Gastroesophageal sphincter (tissue), 4 donors: ENCODE measurements around the gene SLC16A10. TPM values are rescaled to one million over a fixed set of nuclear protein-coding genes. Genes with fewer than 3 reads are reported as not detected.
"Not testable (repeated sequence)": the region's sequence is repeated elsewhere in the genome, so short reads cannot be mapped to it uniquely, and the experiment has no call there.

Experiments used
- ATAC-seq: fragments of 150-250 bp; one replicate; pipeline ENCODE4 v1.9.1; 2016; ENCODE audit warnings: mild to moderate bottlenecking, moderate library complexity
- H3K27ac ChIP-seq, 4 donors: fragments of 200-600 bp; sonication (generic) in 3 of 4; 1 replicate in 3 of 4; 2 replicates in 1 of 4; pipeline ENCODE4 v1.5.1; 2016 to 2019
- H3K27me3 ChIP-seq: fragments of 200-600 bp; sonication (generic); one replicate; pipeline ENCODE4 v1.5.1; 2019
- H3K36me3 ChIP-seq, 2 donors: fragments of 200-600 bp; sonication (generic); one replicate each; pipeline ENCODE4 v1.5.1; 2019; ENCODE audit warnings: control low read depth in 1 of 2
- H3K4me1 ChIP-seq, 3 donors: fragments of 200-600 bp; sonication (generic); 1 replicate in 2 of 3; 2 replicates in 1 of 3; pipeline ENCODE4 v1.5.1; 2016 to 2019; ENCODE audit warnings: control low read depth in 2 of 3
- H3K4me3 ChIP-seq, 2 donors: fragments of 200-600 bp; sonication (generic); one replicate each; pipeline ENCODE4 v1.5.1; 2019; ENCODE audit warnings: mild to moderate bottlenecking in 1 of 2, moderate library complexity in 1 of 2
- H3K9me3 ChIP-seq, 3 donors: fragments of 200-600 bp; sonication (generic); one replicate each; pipeline ENCODE4 v1.5.1; 2017 to 2019; ENCODE audit warnings: control low read depth in 2 of 3
- EP300 ChIP-seq: sonication (generic); formaldehyde crosslinking; IDR thresholded peaks from one replicate; pipeline ENCODE4 v1.6.1; 2017; ENCODE audit warnings: antibody characterized with exemption, mild to moderate bottlenecking
- POLR2A ChIP-seq, 2 donors: fragments of 450-650 bp; IDR thresholded peaks; one replicate each; pipeline ENCODE4 v1.6.1; 2017; ENCODE audit warnings: antibody characterized with exemption in 2 of 2, mild to moderate bottlenecking in 2 of 2, moderate library complexity in 1 of 2
- POLR2AphosphoS5 ChIP-seq: sonication (generic); formaldehyde crosslinking; IDR thresholded peaks from one replicate; pipeline ENCODE4 v1.6.1; 2017; ENCODE audit warnings: antibody characterized with exemption
- WGBS, 2 donors: methylation state at CpG; one replicate each; pipeline ENCODE4 v1.1.5; 2018; ENCODE audit warnings: low coverage in 1 of 2; 5-methylcytosine and 5-hydroxymethylcytosine counted together
- total RNA-seq, 4 donors: library from RNA; depleted of rRNA; stranded (reverse); fragments of >200 nt; gene quantifications; one replicate each; pipeline ENCODE4 v1.1.0, GENCODE V29; 2016
- TF ChIP-seq, protein P1 (sequence below), 4 experiments: fragments of 200-600 bp in 2 of 4; fragments of 450-650 bp in 2 of 4; sonication (generic) in 1 of 4; IDR thresholded peaks; one replicate each; pipeline ENCODE4 v1.5.1; 2017 to 2019; ENCODE audit warnings: antibody characterized with exemption in 4 of 4, mild to moderate bottlenecking in 2 of 4, moderate library complexity in 2 of 4

SLC16A10 gene
- total RNA-seq, 4 donors from 2014 or later: 0.32 to 4.7 (median 0.93) TPM

DNA sequence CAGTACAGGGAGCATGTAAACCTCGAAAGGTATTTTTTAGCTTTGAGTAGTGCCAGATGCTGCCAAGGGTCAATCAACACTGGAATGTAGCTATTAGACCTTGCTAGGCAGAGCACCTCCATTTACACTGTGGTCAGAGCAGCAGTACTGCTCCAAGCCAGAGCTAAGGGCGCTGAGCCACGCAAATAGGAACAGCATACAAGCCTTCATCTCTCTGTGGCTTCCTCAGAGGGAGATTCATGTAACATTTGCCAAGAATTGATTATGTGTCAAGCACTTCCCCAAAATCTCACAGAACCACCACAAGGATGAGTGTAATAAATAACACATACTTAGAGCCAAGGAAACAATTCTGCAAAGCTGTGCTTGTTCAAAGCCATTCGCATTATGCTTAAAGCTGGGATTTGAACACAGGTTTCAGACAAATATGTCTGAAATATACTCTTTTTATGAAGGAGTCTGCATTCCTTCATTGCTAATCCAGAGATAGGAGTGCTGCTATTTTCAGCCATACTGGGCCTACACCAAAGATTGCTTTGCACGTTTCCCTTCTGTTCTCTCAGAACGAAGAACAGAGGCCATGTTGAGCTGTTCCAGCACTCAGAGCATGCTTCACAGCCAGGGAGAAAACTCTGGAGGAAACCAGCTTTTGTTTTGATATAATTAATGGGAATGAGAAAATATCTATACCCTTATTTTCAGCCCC is 97.7 kb downstream of the SLC16A10 start:
- no peak for ATAC-seq
- TF ChIP-seq, protein P1, sequence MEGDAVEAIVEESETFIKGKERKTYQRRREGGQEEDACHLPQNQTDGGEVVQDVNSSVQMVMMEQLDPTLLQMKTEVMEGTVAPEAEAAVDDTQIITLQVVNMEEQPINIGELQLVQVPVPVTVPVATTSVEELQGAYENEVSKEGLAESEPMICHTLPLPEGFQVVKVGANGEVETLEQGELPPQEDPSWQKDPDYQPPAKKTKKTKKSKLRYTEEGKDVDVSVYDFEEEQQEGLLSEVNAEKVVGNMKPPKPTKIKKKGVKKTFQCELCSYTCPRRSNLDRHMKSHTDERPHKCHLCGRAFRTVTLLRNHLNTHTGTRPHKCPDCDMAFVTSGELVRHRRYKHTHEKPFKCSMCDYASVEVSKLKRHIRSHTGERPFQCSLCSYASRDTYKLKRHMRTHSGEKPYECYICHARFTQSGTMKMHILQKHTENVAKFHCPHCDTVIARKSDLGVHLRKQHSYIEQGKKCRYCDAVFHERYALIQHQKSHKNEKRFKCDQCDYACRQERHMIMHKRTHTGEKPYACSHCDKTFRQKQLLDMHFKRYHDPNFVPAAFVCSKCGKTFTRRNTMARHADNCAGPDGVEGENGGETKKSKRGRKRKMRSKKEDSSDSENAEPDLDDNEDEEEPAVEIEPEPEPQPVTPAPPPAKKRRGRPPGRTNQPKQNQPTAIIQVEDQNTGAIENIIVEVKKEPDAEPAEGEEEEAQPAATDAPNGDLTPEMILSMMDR (IDR thresholded peaks at IDR 0.05): no peak
- TF ChIP-seq POLR2AphosphoS5: no peak
- no peak for TF ChIP-seq EP300
- no peak for TF ChIP-seq POLR2A (IDR thresholded peaks at IDR 0.05)
- 38 to 87% methylated on average over 3 to 4 of the region's 6 CpGs for WGBS, 2 donors

DNA sequence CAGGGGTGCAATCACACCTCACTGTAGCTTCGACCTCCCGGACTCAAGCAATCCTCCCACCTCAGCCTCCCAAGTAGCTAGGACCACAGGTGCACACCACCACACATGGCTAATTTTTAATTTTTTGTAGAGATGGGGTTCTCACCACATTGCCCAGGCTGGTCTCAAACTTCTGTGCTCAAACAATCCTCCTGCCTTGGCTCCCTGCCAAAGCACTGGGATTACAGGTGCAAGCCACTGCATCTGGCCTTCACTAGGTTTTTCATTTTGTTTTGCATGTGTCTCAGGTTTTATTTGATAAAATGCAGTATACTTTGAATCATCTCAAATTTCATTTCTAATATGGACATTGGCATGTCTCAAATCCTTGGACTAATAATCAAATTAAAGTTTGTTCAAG is 98.7 kb downstream of the SLC16A10 start:
- H3K9me3 ChIP-seq: no peaks in the 10 kb centered on the region
- no peak overlapping the region for H3K27ac ChIP-seq
- no peak overlapping the region for H3K4me3 ChIP-seq
- no peak for ATAC-seq
- no peaks in the 10 kb centered on the region for H3K36me3 ChIP-seq
- no peaks in the 10 kb centered on the region for H3K27me3 ChIP-seq
- TF ChIP-seq EP300: no peak
- no peak for TF ChIP-seq POLR2AphosphoS5
- no peak for TF ChIP-seq POLR2A (IDR thresholded peaks at IDR 0.05)
- TF ChIP-seq, protein P1 (IDR thresholded peaks at IDR 0.05): no peak
- H3K4me1 ChIP-seq: no peaks in the 10 kb centered on the region
- WGBS, 2 donors: 90% methylated on average over 2 of the region's 2 CpGs; no CpG with 5 or more reads in 1 of the 2 donors

More for the DNA sequence above, 97.7 kb downstream of the SLC16A10 start:
- Histone ChIP-seq H3K4me3 (no peak overlapping the region), H3K27me3 (no peaks in the 10 kb centered on the region), H3K9me3 (no peaks in the 10 kb centered on the region), H3K4me1 (no peaks in the 10 kb centered on the region), H3K27ac (no peak overlapping the region), H3K36me3 (no peaks in the 10 kb centered on the region)

DNA sequence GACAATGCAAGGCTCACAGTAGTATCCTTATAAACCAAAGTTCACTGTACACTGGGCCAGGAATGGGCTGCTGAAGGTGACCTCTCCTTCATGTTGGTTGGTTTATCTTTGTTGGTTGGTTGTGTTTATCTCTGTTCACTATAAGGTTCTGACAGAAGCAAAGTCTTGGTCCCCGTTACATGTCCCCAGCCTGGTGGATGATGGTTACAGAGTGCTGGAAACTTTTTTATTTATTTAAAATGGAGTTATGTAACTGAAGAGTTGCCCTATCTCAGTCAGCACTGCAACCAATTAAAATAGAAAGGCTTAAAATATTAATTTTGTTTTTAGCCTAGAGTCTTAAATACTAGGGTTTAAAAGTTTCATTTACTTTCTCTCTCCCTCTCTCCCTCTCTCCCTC is 100.6 kb downstream of the SLC16A10 start:
- Histone ChIP-seq H3K36me3 (no peaks in the 10 kb centered on the region), H3K9me3 (no peaks in the 10 kb centered on the region), H3K27me3 (no peaks in the 10 kb centered on the region), H3K27ac (no peak overlapping the region), H3K4me3 (no peak overlapping the region), H3K4me1 (no peaks in the 10 kb centered on the region)
- WGBS, 2 donors: 45 to 92% methylated on average over 1 of the region's 1 CpG
- no peak for ATAC-seq
- TF ChIP-seq, protein P1 (IDR thresholded peaks at IDR 0.05): no peak
- TF ChIP-seq EP300: no peak
- no peak for TF ChIP-seq POLR2AphosphoS5
- no peak for TF ChIP-seq POLR2A (IDR thresholded peaks at IDR 0.05)

DNA sequence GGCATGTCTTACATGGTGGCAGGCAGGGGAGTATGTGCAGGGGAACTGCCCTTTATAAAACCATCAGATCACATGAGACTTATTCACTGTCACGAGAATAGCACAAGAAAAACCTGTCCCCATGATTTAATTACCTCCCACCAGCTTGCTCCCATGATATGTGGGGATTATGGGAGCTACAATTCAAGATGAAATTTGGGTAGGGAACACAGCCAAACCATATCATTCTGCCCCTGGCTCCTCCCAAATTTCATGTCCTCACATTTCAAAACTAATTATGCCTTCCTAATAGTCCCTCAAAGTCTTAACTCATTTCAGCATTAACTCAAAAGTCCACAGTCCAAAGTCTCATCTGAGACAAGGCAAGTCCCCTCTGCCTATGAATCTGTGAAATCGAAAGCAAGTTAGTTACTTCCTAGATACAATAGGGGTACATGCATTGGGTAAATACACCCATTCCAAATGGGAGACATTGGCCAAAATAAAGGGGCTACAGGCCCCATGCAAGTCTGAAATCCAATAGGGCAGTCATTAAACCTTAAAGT is 102.4 kb downstream of the SLC16A10 start:
- 40 to 94% methylated on average over 1 to 2 of the region's 2 CpGs for WGBS, 2 donors
- not testable (repeated sequence) for H3K27me3 ChIP-seq, H3K4me1 ChIP-seq, H3K9me3 ChIP-seq, ATAC-seq, H3K4me3 ChIP-seq, H3K27ac ChIP-seq, H3K36me3 ChIP-seq

DNA sequence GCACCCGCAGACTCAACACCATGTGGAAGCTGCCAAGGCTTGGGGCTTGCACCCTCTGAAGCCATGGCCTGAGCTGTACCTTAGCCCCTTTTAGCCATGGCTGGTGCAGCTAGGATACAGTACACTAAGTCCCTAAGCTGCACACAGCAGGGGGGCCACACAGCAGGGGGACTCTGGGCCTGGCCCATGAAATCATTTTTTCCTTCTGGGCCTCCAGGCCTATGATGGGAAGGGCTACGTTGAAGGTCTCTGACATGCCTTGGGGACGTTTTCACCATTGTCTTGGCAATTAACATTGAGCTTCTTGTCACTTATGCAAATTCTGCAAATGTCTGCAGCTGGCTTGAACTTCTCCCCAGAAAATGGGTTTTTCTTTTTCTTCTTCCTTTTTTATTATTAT is 103.3 kb downstream of the SLC16A10 start:
- H3K9me3 ChIP-seq: no peaks in the 10 kb centered on the region
- H3K4me3 ChIP-seq: no peak overlapping the region
- 90 to 100% methylated on average over 2 to 3 of the region's 3 CpGs for whole genome bisulfite sequencing, 2 donors
- ATAC-seq: no peak
- no peaks in the 10 kb centered on the region for H3K36me3 ChIP-seq
- H3K27me3 ChIP-seq: no peaks in the 10 kb centered on the region
- H3K27ac ChIP-seq: no peak overlapping the region
- no peaks in the 10 kb centered on the region for H3K4me1 ChIP-seq
- TF ChIP-seq, protein P1 (IDR thresholded peaks at IDR 0.05): no peak
- TF ChIP-seq POLR2AphosphoS5 (no peak), EP300 (no peak), POLR2A (IDR thresholded peaks at IDR 0.05) (no peak)

DNA sequence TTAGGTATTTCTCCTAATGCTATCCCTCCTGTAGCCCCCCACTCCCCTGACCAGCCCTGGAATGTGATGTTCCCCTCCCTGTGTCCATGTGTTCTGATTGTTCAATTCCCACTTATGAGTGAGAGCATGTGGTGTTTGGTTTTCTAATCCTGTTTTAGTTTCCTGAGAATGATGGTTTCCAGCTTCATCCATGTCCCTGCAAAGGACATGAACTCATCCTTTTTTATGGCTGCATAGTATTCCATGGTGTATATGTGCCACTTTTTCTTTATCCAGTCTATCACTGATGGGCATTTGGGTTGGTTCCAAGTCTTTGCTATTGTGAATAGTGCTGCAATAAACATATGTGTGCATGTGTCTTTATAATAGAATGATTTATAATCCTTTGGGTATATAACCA is 103.8 kb downstream of the SLC16A10 start:
- not testable (repeated sequence) for H3K27me3 ChIP-seq, H3K27ac ChIP-seq, H3K4me3 ChIP-seq, H3K9me3 ChIP-seq, ATAC-seq, H3K36me3 ChIP-seq, H3K4me1 ChIP-seq
